DOHH2 (cell line): ENCODE measurements around the gene TMEM190.

ENCODE experiments used
- EZH2phosphoT487 ChIP-seq: fragments of 200-600 bp; sonication (generic); IDR thresholded peaks from 2 replicates; pipeline ENCODE4 v1.6.1; 2017; ENCODE audit warnings: borderline replicate concordance, mild to moderate bottlenecking, antibody characterized with exemption, low read length, moderate library complexity, mixed read lengths
- TF ChIP-seq, protein P1 (sequence below): fragments of 200-600 bp; sonication (generic); IDR thresholded peaks from one replicate; pipeline ENCODE4 v1.5.1; 2014; ENCODE audit warnings: antibody characterized with exemption, mild to moderate bottlenecking, low read depth, low read length; ENCODE audit not compliant: poor library complexity, severe bottlenecking

DNA sequence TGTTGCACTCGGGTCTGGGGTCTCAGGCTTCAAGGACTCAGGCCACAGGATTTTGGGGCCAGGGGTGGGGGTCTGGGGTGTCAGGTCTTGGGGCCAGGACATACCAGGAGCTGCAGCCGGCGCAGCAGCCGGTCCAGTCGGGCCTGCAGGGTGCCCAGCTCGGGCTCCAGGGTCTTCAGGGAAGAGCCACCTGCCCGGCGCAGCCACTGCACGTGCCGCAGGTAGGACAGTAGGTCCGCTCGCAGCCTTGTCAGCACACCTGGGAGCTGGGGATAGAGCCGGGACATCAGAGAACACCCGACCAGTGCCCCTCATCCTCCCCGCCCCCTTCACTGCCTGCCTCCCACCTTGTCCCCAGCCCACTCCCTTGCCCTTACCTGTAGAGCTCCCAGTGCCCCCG, 8.5 kb upstream of the TMEM190 start:
- TF ChIP-seq, protein P1, sequence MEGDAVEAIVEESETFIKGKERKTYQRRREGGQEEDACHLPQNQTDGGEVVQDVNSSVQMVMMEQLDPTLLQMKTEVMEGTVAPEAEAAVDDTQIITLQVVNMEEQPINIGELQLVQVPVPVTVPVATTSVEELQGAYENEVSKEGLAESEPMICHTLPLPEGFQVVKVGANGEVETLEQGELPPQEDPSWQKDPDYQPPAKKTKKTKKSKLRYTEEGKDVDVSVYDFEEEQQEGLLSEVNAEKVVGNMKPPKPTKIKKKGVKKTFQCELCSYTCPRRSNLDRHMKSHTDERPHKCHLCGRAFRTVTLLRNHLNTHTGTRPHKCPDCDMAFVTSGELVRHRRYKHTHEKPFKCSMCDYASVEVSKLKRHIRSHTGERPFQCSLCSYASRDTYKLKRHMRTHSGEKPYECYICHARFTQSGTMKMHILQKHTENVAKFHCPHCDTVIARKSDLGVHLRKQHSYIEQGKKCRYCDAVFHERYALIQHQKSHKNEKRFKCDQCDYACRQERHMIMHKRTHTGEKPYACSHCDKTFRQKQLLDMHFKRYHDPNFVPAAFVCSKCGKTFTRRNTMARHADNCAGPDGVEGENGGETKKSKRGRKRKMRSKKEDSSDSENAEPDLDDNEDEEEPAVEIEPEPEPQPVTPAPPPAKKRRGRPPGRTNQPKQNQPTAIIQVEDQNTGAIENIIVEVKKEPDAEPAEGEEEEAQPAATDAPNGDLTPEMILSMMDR, result no peak
- TF ChIP-seq EZH2phosphoT487, result no peak
